Mammary epithelial cell (primary cell): ENCODE measurements around the gene FBXL17.

Source experiments
- CTCF ChIP-seq, 2 donors: IDR thresholded peaks in 1 of 2; conservative IDR thresholded peaks in 1 of 2; 2 replicates each; pipeline ENCODE4 v1.5.1; 2011 to 2012; ENCODE audit warnings: inconsistent platforms in 2 of 2, low read length in 2 of 2, mild to moderate bottlenecking in 2 of 2, control low read depth in 1 of 2, low read depth in 1 of 2; ENCODE audit not compliant: insufficient read depth in 1 of 2; ENCODE audit errors: extremely low read depth in 1 of 2
- EZH2 ChIP-seq: IDR thresholded peaks from 2 replicates; pipeline ENCODE4 v1.6.1; 2012; ENCODE audit warnings: low read length, inconsistent platforms, borderline replicate concordance

GRCh38 chr5:107930092-107930491 is 451.8 kb downstream of the FBXL17 start:
- TF ChIP-seq EZH2: no peak
- TF ChIP-seq CTCF (conservative IDR thresholded peaks at IDR 0.05 in 1 of 2, IDR thresholded peaks at IDR 0.05 in 1 of 2; ENCODE audit: extremely low read depth in 1 of 2, insufficient read depth in 1 of 2, low read depth in 1 of 2, low read length in 2 of 2): no peak
